Uterus (tissue), 4 donors: ENCODE data around the gene NADK. TPM values are rescaled to one million over a fixed set of nuclear protein-coding genes. Genes with fewer than 3 reads are reported as not detected.
"Not testable (repeated sequence)": the region's sequence is repeated elsewhere in the genome, so short reads cannot be mapped to it uniquely, and the experiment has no call there.

Experiments
- DNase-seq, 2 donors: peaks; one replicate each; pipeline ENCODE4 v3.0.0-alpha.2; 2019 to 2020
- H3K27ac ChIP-seq, 2 donors: fragments of 200-600 bp; sonication (generic); 1 replicate in 1 of 2; 2 replicates in 1 of 2; pipeline ENCODE4 v1.5.1; 2016 to 2018
- H3K27me3 ChIP-seq, 2 donors: fragments of 200-600 bp; sonication (generic); one replicate each; pipeline ENCODE4 v1.5.1; 2018 to 2019; ENCODE audit warnings: control low read depth in 1 of 2
- H3K36me3 ChIP-seq, 2 donors: fragments of 200-600 bp; sonication (generic); one replicate each; pipeline ENCODE4 v1.5.1; 2019; ENCODE audit warnings: control low read depth in 1 of 2
- H3K4me1 ChIP-seq, 2 donors: fragments of 200-600 bp; sonication (generic); one replicate each; pipeline ENCODE4 v1.5.1; 2018 to 2019; ENCODE audit warnings: control low read depth in 1 of 2
- H3K4me3 ChIP-seq, 2 donors: fragments of 200-600 bp; sonication (generic); 1 replicate in 1 of 2; 2 replicates in 1 of 2; pipeline ENCODE4 v1.5.1; 2018 to 2019; ENCODE audit warnings: mild to moderate bottlenecking in 1 of 2
- H3K9me3 ChIP-seq, 2 donors: fragments of 200-600 bp; sonication (generic); one replicate each; pipeline ENCODE4 v1.5.1; 2019; ENCODE audit warnings: control low read depth in 1 of 2
- CTCF ChIP-seq, 4 experiments: fragments of 200-600 bp in 2 of 4; fragments of 450-650 bp in 2 of 4; sonication (generic) in 2 of 4; IDR thresholded peaks; one replicate each; pipeline ENCODE4 v1.5.1; 2016 to 2019; ENCODE audit warnings: antibody characterized with exemption in 4 of 4, mild to moderate bottlenecking in 2 of 4, moderate library complexity in 1 of 4
- POLR2A ChIP-seq, 2 donors: fragments of 450-650 bp; IDR thresholded peaks; one replicate each; pipeline ENCODE4 v1.6.1; 2016; ENCODE audit warnings: antibody characterized with exemption in 2 of 2, mild to moderate bottlenecking in 1 of 2, moderate library complexity in 1 of 2
- intact Hi-C: fragments of 100-400 bp; cut with DNase I; formaldehyde crosslinking; loops from one replicate; pipeline ENCODE4 v1.15.1; 2023; ENCODE audit warnings: low total_unique reads
- total RNA-seq, 4 donors: library from RNA; depleted of rRNA in 3 of 4; stranded (reverse); fragments of >200 nt in 3 of 4; gene quantifications; one replicate each; pipeline versions ENCODE4 v1.1.0 to v1.2.4, GENCODE V29; 2014 to 2023
- donor health status: DM: yes; HTN: yes; CAD: no.

Gene NADK
- total RNA-seq, 4 donors from 2014 or later = 40.1 to 76.9 (median 51.8) TPM

GRCh38 chr1:1753607-1754005 lies 24.7 kb downstream of the NADK start:
- no peaks in the 10 kb centered on the region for H3K4me1 ChIP-seq
- no peak overlapping the region for H3K27ac ChIP-seq
- no peak for DNase-seq
- H3K36me3 ChIP-seq = no peaks in the 10 kb centered on the region
- H3K4me3 ChIP-seq = no peak overlapping the region
- no peaks in the 10 kb centered on the region for H3K9me3 ChIP-seq
- intact Hi-C loops = no loop called here
- no peaks in the 10 kb centered on the region for H3K27me3 ChIP-seq
- no peak for TF ChIP-seq POLR2A (IDR thresholded peaks at IDR 0.05)

GRCh38 chr1:1752636-1753606 lies 25.3 kb downstream of the NADK start:
- intact Hi-C loops = no loop called here
- DNase-seq = no peak
- no peaks in the 10 kb centered on the region for H3K27me3 ChIP-seq
- H3K4me1 ChIP-seq = no peaks in the 10 kb centered on the region
- H3K4me3 ChIP-seq = no peak overlapping the region
- H3K36me3 ChIP-seq = no peaks in the 10 kb centered on the region
- H3K9me3 ChIP-seq = no peaks in the 10 kb centered on the region
- TF ChIP-seq POLR2A (IDR thresholded peaks at IDR 0.05) (no peak), CTCF (IDR thresholded peaks at IDR 0.05) (no peak)
- no peak overlapping the region for H3K27ac ChIP-seq

GRCh38 chr1:1752190-1752589 lies 26.1 kb downstream of the NADK start:
- intact Hi-C loops = no loop called here
- Histone ChIP-seq H3K27me3 (no peaks in the 10 kb centered on the region), H3K4me1 (no peaks in the 10 kb centered on the region), H3K9me3 (no peaks in the 10 kb centered on the region), H3K36me3 (no peaks in the 10 kb centered on the region), H3K27ac (no peak overlapping the region), H3K4me3 (no peak overlapping the region)
- TF ChIP-seq CTCF (IDR thresholded peaks at IDR 0.05) = no peak
- no peak for TF ChIP-seq POLR2A (IDR thresholded peaks at IDR 0.05)
- DNase-seq = no peak

- H3K4me3 ChIP-seq, intact Hi-C loops, H3K9me3 ChIP-seq, DNase-seq, H3K4me1 ChIP-seq, H3K27me3 ChIP-seq, H3K27ac ChIP-seq, H3K36me3 ChIP-seq: not testable (repeated sequence)
These were observed 28.3 kb downstream of the NADK start for GRCh38 chr1:1749941-1750340.

- no peaks in the 10 kb centered on the region for H3K9me3 ChIP-seq
- no peaks in the 10 kb centered on the region for H3K36me3 ChIP-seq
- no peaks in the 10 kb centered on the region for H3K4me1 ChIP-seq
- TF ChIP-seq POLR2A (IDR thresholded peaks at IDR 0.05) (no peak), CTCF (IDR thresholded peaks at IDR 0.05) (no peak)
- intact Hi-C loops = no loop called here
- H3K27ac ChIP-seq = no peak overlapping the region
- H3K4me3 ChIP-seq = no peak overlapping the region
- H3K27me3 ChIP-seq = no peaks in the 10 kb centered on the region
- DNase-seq = no peak
These were observed 29.5 kb downstream of the NADK start for GRCh38 chr1:1748686-1749321.

- H3K9me3 ChIP-seq, intact Hi-C loops, H3K27me3 ChIP-seq, DNase-seq, H3K36me3 ChIP-seq, H3K4me1 ChIP-seq: not testable (repeated sequence)
- H3K27ac ChIP-seq = peak overlapping the region; percentile 96
- H3K4me3 ChIP-seq = peak overlapping the region; percentile 53 to 60
These were observed 31.7 kb downstream of the NADK start for GRCh38 chr1:1746566-1746909.
